Stomach (tissue), 4 donors: ENCODE results near the gene S100A7.

ENCODE experiments used
- POLR2A ChIP-seq, 4 donors: fragments of 450-650 bp; IDR thresholded peaks; one replicate each; pipeline ENCODE4 v1.6.1; 2016; ENCODE audit warnings: antibody characterized with exemption in 4 of 4, control low read depth in 2 of 4, mild to moderate bottlenecking in 1 of 4, moderate library complexity in 1 of 4
- TF ChIP-seq, protein P1 (sequence below), 7 experiments: fragments of 450-650 bp in 4 of 7; fragments of 200-600 bp in 3 of 7; sonication (generic) in 3 of 7; IDR thresholded peaks; one replicate each; pipeline ENCODE4 v1.5.1; 2016 to 2019; ENCODE audit warnings: antibody characterized with exemption in 7 of 7, control low read depth in 2 of 7, mild to moderate bottlenecking in 1 of 7

DNA sequence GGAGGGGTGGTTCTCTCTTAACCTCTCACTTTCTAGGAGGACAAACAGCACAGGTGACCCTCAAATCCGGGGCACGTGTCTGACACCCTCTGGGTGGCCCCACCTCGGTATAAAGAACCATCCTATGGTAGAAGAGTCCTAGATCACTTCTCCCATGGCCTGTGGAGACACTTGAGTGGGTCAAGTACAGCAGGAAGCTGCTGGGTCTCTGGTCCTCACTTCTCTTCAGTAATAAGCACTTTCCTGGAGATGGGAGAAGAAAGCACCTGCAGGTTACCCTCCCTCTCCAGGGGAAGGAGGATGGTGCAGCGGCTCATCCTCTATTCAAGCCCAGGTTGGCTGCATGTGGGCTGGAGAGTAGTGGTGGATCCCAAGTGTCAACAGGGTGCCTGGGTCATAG, 17.0 kb downstream of the S100A7 start:
- TF ChIP-seq, protein P1, sequence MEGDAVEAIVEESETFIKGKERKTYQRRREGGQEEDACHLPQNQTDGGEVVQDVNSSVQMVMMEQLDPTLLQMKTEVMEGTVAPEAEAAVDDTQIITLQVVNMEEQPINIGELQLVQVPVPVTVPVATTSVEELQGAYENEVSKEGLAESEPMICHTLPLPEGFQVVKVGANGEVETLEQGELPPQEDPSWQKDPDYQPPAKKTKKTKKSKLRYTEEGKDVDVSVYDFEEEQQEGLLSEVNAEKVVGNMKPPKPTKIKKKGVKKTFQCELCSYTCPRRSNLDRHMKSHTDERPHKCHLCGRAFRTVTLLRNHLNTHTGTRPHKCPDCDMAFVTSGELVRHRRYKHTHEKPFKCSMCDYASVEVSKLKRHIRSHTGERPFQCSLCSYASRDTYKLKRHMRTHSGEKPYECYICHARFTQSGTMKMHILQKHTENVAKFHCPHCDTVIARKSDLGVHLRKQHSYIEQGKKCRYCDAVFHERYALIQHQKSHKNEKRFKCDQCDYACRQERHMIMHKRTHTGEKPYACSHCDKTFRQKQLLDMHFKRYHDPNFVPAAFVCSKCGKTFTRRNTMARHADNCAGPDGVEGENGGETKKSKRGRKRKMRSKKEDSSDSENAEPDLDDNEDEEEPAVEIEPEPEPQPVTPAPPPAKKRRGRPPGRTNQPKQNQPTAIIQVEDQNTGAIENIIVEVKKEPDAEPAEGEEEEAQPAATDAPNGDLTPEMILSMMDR (IDR thresholded peaks at IDR 0.05), result no peak
- TF ChIP-seq POLR2A (IDR thresholded peaks at IDR 0.05), result no peak
